ENCODE data around the gene MAGEA12.
"Not testable (repeated sequence)": the region's sequence is repeated elsewhere in the genome, so short reads cannot be mapped to it uniquely, and the experiment has no call there.

MAGEA12 gene, protein sequence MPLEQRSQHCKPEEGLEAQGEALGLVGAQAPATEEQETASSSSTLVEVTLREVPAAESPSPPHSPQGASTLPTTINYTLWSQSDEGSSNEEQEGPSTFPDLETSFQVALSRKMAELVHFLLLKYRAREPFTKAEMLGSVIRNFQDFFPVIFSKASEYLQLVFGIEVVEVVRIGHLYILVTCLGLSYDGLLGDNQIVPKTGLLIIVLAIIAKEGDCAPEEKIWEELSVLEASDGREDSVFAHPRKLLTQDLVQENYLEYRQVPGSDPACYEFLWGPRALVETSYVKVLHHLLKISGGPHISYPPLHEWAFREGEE

DNA sequence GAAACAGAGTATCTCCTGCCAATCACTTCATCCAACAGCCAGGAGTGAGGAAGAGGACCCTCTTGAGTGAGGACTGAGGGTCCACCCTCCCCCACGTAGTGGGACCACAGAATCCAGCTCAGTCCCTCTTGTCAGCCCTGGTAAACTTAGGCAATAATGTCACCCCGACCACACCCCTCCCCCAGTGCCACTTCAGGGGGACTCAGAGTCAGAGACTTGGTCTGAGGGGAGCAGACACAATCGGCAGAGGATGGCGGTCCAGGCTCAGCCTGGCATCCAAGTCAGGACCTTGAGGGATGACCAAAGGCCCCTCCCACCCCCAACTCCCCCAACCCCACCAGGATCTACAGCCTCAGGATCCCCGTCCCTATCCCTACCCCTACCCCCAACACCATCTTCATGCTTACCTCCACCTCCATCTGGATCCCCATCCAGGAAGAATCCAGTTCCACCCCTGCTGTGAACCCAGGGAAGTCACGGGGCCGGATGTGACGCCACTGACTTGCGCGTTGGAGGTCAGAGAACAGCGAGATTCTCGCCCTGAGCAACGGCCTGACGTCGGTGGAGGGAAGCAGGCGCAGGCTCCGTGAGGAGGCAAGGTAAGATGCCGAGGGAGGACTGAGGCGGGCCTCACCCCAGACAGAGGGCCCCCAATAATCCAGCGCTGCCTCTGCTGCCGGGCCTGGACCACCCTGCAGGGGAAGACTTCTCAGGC, at the start of gene MAGEA12, which contains the start of gene CSAG1:
MAGEA12 (plus strand) TSS at position 497 of the 715 bp plus-strand sequence. CDS start 2,405 bp downstream, outside the sequence.
CSAG1 (minus strand) TSS at position 461 of the 715 bp plus-strand sequence. CDS start 1,261 bp downstream, outside the sequence.
- DNase-seq (ENCODE audit: insufficient read length, low spot score) = no peak
- no peak for FAIRE-seq

DNA sequence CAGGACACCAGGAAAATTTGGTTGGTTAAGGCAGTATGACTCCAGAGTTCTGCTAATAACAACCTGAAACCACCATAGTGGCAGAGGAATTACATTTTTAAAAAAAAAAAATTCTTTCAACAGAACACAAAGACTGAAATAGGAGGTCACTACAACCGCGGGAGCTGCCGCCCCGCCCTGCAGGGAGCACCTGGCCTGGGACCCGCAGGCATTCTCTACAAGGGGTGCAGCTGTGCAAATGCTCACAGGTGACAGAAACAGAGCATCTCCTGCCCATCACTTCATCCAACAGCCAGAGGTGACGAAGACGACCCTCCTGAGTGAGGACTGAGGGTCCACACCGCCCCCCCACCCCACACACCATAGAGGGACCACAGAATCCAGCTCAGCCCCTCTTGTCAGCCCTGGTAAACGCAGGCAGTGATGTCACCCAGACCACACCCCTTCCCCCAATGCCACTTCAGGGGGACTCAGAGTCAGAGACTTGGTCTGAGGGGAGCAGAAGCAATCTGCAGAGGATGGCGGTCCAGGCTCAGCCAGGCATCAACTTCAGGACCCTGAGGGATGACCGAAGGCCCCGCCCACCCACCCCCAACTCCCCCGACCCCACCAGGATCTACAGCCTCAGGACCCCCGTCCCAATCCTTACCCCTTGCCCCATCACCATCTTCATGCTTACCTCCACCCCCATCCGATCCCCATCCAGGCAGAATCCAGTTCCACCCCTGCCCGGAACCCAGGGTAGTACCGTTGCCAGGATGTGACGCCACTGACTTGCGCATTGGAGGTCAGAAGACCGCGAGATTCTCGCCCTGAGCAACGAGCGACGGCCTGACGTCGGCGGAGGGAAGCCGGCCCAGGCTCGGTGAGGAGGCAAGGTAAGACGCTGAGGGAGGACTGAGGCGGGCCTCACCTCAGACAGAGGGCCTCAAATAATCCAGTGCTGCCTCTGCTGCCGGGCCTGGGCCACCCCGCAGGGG, 35.3 kb upstream of the MAGEA12 start, which contains the start of gene MAGEA3:
MAGEA3 (plus strand) TSS at position 843 of the 980 bp plus-strand sequence. CDS start 2,039 bp downstream, outside the sequence.
- FAIRE-seq; DNase-seq (ENCODE audit: insufficient read length, low spot score): not testable (repeated sequence)

DNA sequence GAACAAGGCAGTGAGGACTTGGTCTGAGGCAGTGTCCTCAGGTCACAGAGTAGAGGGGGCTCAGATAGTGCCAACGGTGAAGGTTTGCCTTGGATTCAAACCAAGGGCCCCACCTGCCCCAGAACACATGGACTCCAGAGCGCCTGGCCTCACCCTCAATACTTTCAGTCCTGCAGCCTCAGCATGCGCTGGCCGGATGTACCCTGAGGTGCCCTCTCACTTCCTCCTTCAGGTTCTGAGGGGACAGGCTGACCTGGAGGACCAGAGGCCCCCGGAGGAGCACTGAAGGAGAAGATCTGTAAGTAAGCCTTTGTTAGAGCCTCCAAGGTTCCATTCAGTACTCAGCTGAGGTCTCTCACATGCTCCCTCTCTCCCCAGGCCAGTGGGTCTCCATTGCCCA, 33.2 kb upstream of the MAGEA12 start:
- not testable (repeated sequence) for FAIRE-seq; DNase-seq (ENCODE audit: insufficient read length, low spot score)

DNA sequence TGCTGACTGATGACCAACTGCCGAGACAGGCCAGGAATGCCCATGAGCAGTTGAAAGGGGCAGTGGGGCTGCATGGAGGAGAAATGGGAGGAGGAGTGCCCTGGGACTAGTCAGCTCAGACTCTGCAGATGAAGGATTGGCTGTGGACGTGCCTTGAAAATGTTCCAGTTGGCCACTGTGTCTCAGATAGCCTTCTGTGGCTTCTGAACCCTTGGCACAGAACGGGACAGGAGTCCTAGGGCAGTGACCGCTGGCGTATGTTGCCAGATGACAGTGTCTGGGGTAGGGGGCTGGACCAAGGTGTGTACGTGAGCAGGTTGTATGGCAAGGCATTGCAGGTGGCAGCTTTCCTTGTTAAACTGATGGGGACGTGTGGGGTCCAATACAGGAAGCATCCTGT, 27.1 kb upstream of the MAGEA12 start:
- FAIRE-seq; DNase-seq (ENCODE audit: insufficient read length, low spot score): not testable (repeated sequence)

DNA sequence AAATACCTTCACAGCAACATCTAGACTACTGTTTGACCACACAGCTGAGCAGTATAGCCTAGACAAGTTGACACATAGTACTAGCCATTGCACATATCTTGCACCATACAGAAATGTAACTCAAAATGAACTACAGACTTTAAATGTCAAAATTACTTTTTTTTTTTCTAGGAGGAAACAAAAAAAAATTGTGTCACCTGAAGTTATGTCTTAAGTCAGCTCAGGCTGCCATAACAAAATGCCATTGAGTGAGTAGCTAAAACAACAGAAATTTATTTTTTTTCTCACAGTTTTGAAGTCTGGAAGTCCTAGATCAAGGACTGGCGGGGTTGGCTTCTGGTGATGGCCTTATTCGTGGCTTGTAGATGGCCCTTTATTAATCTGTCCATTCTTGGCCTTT, 24.4 kb upstream of the MAGEA12 start, which contains the start of gene CSAG2:
CSAG2 (minus strand) TSS at position 101 of the 400 bp plus-strand sequence. CDS start 161 bp downstream, outside the sequence.
- DNase-seq (ENCODE audit: insufficient read length, low spot score); FAIRE-seq: not testable (repeated sequence)

DNA sequence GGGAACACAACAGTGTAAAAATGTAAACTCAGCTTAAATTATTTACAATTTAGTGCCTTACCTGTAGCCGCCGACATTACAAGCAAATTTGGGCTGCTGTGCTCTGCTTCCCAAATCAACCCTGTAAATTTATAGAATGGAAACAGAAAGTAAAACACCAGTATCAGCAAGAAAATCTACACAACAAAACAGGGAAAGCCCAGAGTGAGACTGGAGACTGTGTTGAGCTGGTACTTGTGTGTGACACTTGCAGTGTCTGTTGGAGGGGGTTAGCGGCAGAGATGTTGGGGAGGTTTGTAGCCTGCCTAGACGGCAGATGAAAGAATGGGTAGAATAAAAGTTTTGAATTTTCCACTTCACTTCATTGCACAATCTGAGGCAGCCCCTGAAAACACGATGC, 20.4 kb upstream of the MAGEA12 start:
- peak; percentile 95 for FAIRE-seq
- DNase-seq (ENCODE audit: insufficient read length, low spot score) = not testable (repeated sequence)

DNA sequence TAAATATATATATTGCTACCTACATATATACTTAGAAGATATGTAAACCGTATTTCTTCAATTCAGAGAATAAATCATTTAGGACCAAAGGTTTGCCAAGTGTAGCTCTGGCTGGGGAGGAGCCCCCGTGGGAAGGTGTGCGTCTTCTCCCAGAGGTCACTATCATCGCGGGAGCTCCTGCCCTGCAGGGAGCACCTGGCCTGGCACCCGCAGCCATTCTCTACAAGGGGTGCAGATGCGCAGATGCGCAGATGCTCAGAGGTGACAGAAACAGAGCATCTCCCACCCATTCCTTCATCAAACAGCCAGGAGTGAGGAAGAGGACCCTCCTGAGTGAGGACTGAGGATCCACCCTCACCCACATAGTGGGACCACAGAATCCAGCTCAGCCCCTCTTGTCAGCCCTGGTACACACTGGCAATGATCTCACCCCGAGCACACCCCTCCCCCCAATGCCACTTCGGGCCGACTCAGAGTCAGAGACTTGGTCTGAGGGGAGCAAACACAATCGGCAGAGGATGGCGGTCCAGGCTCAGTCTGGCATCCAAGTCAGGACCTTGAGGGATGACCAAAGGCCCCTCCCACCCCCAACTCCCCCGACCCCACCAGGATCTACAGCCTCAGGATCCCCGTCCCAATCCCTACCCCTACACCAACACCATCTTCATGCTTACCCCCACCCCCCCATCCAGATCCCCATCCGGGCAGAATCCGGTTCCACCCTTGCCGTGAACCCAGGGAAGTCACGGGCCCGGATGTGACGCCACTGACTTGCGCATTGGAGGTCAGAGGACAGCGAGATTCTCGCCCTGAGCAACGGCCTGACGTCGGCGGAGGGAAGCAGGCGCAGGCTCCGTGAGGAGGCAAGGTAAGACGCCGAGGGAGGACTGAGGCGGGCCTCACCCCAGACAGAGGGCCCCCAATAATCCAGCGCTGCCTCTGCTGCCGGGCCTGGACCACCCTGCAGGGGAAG, 19.5 kb upstream of the MAGEA12 start, which contains the start of gene MAGEA2B:
MAGEA2B (plus strand) TSS at position 814 of the 973 bp plus-strand sequence. CDS start 2,479 bp downstream, outside the sequence.
- DNase-seq (ENCODE audit: insufficient read length, low spot score); FAIRE-seq: not testable (repeated sequence)

DNA sequence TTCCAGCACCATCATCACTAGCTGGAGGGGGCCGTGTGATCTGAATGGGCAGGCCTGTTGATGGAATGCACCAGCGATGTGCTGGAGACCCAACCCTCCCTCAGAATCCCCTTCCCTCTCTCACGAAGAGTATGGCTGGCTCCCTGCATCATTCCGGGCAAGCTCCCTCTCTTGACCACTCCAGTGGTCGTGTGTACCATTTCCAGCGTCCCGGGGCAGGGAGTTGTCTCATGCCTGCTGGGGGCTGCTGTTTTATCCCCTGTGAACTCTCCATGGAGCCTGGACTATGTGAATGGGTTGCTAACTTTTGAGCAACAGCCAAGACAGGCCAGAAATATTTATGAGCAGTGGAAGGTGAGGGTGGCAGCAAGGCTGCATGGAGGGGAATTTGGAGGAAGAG, 8.1 kb upstream of the MAGEA12 start:
- no peak for DNase-seq (ENCODE audit: insufficient read length, low spot score)
- FAIRE-seq = no peak

DNA sequence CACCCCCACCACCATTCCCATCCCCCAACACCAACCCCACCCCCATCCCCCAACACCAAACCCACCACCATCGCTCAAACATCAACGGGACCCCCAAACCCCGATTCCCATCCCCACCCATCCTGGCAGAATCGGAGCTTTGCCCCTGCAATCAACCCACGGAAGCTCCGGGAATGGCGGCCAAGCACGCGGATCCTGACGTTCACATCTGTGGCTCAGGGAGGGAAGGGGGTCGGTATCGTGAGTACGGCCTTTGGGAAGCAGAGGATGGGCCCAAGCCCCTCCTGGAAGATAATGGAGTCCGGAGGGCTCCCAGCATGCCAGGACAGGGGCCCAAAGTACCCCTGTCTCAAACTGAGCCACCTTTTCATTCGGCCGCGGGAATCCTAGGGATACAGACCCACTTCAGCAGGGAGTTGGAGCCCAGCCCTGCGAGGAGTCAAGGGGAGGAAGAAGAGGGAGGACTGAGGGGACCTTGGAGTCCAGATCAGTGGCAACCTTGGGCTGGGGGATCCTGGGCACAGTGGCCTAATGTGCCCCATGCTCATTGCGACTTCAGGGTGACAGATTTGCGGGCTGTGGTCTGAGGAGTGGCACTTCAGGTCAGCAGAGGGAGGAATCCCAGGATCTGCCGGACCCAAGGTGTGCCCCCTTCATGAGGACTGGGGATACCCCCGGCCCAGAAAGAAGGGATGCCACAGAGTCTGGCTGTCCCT, 744 bp downstream of the MAGEA12 start:
- FAIRE-seq = not testable (repeated sequence)

DNA sequence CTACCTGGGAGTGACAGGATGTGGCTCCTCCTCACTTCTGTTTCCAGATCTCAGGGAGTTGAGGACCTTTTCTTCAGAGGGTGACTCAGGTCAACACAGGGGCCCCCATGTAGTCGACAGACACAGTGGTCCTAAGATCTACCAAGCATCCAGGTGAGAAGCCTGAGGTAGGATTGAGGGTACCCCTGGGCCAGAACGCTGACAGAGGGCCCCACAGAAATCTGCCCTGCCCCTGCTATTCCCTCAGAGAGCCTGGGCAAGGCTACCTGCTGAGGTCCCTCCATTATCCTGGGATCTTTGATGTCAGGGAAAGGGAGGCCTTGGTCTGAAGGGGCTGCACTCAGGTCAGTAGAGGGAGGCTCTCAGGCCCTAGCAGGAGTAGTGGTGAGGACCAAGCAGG, 1.5 kb downstream of the MAGEA12 start:
- FAIRE-seq (no peak), DNase-seq (ENCODE audit: insufficient read length, low spot score) (no peak)

More for the DNA sequence above, 744 bp downstream of the MAGEA12 start:
- not testable (repeated sequence) for DNase-seq (ENCODE audit: insufficient read length, low spot score)

DNA sequence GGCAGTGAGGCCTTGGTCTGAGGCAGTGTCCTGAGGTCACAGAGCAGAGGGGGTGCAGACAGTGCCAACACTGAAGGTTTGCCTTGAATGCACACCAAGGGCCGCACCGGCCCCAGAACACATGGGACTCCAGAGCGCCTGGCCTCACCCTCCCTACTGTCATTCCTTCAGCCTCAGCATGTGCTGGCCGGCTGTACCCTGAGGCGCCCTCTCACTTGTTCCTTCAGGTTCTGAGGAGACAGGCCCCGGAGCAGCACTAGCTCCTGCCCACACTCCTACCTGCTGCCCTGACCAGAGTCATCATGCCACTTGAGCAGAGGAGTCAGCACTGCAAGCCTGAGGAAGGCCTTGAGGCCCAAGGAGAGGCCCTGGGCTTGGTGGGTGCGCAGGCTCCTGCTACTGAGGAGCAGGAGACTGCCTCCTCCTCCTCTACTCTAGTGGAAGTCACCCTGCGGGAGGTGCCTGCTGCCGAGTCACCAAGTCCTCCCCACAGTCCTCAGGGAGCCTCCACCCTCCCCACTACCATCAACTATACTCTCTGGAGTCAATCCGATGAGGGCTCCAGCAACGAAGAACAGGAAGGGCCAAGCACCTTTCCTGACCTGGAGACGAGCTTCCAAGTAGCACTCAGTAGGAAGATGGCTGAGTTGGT, 2.4 kb downstream of the MAGEA12 start:
- DNase-seq (ENCODE audit: insufficient read length, low spot score) (no peak), FAIRE-seq (no peak)

DNA sequence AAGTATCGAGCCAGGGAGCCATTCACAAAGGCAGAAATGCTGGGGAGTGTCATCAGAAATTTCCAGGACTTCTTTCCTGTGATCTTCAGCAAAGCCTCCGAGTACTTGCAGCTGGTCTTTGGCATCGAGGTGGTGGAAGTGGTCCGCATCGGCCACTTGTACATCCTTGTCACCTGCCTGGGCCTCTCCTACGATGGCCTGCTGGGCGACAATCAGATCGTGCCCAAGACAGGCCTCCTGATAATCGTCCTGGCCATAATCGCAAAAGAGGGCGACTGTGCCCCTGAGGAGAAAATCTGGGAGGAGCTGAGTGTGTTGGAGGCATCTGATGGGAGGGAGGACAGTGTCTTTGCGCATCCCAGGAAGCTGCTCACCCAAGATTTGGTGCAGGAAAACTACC, 3.0 kb downstream of the MAGEA12 start:
- FAIRE-seq; DNase-seq (ENCODE audit: insufficient read length, low spot score): not testable (repeated sequence)

DNA sequence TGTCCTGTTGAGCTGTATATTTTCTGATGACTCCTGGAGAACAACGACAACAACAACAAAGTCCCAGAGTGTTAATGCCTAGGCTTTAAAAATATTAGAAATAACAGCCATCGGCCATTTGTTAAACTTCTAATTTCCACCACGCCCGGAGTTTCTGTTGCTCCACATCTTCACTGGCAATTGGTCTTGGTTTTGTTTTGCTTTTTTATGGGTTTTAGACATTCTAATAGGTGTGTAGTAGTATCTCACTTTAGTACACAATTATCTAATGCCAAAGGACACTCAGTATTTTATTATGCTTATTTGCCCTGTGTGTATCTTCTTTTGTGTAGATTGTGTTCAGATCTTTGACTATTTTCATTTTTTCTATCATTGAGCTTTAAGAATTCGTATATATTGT, 5.0 kb downstream of the MAGEA12 start:
- FAIRE-seq (no peak), DNase-seq (ENCODE audit: insufficient read length, low spot score) (no peak)

DNA sequence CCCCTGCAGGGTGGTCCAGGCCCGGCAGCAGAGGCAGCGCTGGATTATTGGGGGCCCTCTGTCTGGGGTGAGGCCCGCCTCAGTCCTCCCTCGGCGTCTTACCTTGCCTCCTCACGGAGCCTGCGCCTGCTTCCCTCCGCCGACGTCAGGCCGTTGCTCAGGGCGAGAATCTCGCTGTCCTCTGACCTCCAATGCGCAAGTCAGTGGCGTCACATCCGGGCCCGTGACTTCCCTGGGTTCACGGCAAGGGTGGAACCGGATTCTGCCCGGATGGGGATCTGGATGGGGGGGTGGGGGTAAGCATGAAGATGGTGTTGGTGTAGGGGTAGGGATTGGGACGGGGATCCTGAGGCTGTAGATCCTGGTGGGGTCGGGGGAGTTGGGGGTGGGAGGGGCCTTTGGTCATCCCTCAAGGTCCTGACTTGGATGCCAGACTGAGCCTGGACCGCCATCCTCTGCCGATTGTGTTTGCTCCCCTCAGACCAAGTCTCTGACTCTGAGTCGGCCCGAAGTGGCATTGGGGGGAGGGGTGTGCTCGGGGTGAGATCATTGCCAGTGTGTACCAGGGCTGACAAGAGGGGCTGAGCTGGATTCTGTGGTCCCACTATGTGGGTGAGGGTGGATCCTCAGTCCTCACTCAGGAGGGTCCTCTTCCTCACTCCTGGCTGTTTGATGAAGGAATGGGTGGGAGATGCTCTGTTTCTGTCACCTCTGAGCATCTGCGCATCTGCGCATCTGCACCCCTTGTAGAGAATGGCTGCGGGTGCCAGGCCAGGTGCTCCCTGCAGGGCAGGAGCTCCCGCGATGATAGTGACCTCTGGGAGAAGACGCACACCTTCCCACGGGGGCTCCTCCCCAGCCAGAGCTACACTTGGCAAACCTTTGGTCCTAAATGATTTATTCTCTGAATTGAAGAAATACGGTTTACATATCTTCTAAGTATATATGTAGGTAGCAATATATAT, 20.4 kb downstream of the MAGEA12 start, which contains the start of gene MAGEA2:
MAGEA2 (minus strand) TSS at position 157 of the 965 bp plus-strand sequence. CDS start 2,479 bp downstream, outside the sequence.
- not testable (repeated sequence) for FAIRE-seq; DNase-seq (ENCODE audit: insufficient read length, low spot score)

DNA sequence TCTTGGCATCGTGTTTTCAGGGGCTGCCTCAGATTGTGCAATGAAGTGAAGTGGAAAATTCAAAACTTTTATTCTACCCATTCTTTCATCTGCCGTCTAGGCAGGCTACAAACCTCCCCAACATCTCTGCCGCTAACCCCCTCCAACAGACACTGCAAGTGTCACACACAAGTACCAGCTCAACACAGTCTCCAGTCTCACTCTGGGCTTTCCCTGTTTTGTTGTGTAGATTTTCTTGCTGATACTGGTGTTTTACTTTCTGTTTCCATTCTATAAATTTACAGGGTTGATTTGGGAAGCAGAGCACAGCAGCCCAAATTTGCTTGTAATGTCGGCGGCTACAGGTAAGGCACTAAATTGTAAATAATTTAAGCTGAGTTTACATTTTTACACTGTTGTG, 21.3 kb downstream of the MAGEA12 start:
- peak; percentile 63 for FAIRE-seq
- DNase-seq (ENCODE audit: insufficient read length, low spot score) = not testable (repeated sequence)

DNA sequence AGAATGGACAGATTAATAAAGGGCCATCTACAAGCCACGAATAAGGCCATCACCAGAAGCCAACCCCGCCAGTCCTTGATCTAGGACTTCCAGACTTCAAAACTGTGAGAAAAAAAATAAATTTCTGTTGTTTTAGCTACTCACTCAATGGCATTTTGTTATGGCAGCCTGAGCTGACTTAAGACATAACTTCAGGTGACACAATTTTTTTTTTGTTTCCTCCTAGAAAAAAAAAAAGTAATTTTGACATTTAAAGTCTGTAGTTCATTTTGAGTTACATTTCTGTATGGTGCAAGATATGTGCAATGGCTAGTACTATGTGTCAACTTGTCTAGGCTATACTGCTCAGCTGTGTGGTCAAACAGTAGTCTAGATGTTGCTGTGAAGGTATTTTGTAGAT, 25.4 kb downstream of the MAGEA12 start, which contains the start of gene CSAG3:
CSAG3 (plus strand) TSS at position 301 of the 400 bp plus-strand sequence.
- not testable (repeated sequence) for DNase-seq (ENCODE audit: insufficient read length, low spot score); FAIRE-seq

Data from GM19239 (cell line).